Common myeloid progenitor, CD34-positive (primary cell): ENCODE results near the gene GRK3.

Experiments used
- CTCF ChIA-PET: fragments of 350-600 bp; sonication (Branson Sonifier 250); formaldehyde crosslinking; loops from one replicate; lab custom pipeline; 2021; ENCODE audit warnings: antibody characterized with exemption; lab: Charles Lee
- POLR2A ChIA-PET: fragments of 350-600 bp; sonication (Branson Sonifier 250); formaldehyde crosslinking; loops from one replicate; lab custom pipeline; 2021; ENCODE audit warnings: antibody characterized with exemption; lab: Charles Lee
- DNase-seq, 3 donors: peaks; one replicate each; pipeline versions ENCODE4 v3.0.0 to v3.0.0-alpha.2; 2013
- H3K27ac ChIP-seq, 2 experiments: 1 replicate in 1 of 2; 2 replicates in 1 of 2; pipeline ENCODE4 v1.7.0; 2013; ENCODE audit warnings: inconsistent platforms in 2 of 2, low read length in 2 of 2, mild to moderate bottlenecking in 2 of 2, low read depth in 1 of 2, moderate library complexity in 1 of 2; ENCODE audit not compliant: severe bottlenecking in 2 of 2, insufficient read depth in 1 of 2, poor library complexity in 1 of 2
- H3K27me3 ChIP-seq, 5 experiments: replicated peaks in 2 of 5; 1 replicate in 3 of 5; 2 replicates in 2 of 5; pipeline versions ENCODE4 v1.6.1 to v1.7.0; 2013; ENCODE audit warnings: low read length in 4 of 5, mild to moderate bottlenecking in 2 of 5, moderate library complexity in 2 of 5, inconsistent platforms in 1 of 5; ENCODE audit not compliant: insufficient read depth in 5 of 5, control insufficient read depth in 4 of 5
- H3K36me3 ChIP-seq, 4 experiments: 1 replicate in 2 of 4; 2 replicates in 2 of 4; pipeline versions ENCODE4 v1.6.1 to v1.7.0; 2013; ENCODE audit warnings: low read length in 3 of 4, control low read depth in 1 of 4, mild to moderate bottlenecking in 1 of 4; ENCODE audit not compliant: control insufficient read depth in 4 of 4, insufficient read depth in 4 of 4
- H3K4me1 ChIP-seq, 4 experiments: 1 replicate in 3 of 4; 2 replicates in 1 of 4; pipeline versions ENCODE4 v1.6.1 to v1.7.1; 2013; ENCODE audit warnings: low read length in 3 of 4, mild to moderate bottlenecking in 3 of 4, control low read depth in 1 of 4, inconsistent platforms in 1 of 4, moderate library complexity in 1 of 4; ENCODE audit not compliant: control insufficient read depth in 4 of 4, insufficient read depth in 4 of 4; ENCODE audit errors: control extremely low read depth in 1 of 4
- H3K4me3 ChIP-seq, 7 experiments: 1 replicate in 4 of 7; 2 replicates in 3 of 7; pipeline versions ENCODE4 v1.5.1 to v1.7.0; 2013; ENCODE audit warnings: mild to moderate bottlenecking in 7 of 7, low read length in 6 of 7, moderate library complexity in 6 of 7, inconsistent platforms in 2 of 7, low read depth in 2 of 7, control low read depth in 1 of 7; ENCODE audit not compliant: insufficient read depth in 4 of 7, control insufficient read depth in 1 of 7; ENCODE audit errors: extremely low read depth in 1 of 7
- H3K9me3 ChIP-seq, 5 experiments: 1 replicate in 4 of 5; 2 replicates in 1 of 5; pipeline versions ENCODE4 v1.6.1 to v1.7.1; 2013; ENCODE audit warnings: low read length in 4 of 5, mild to moderate bottlenecking in 2 of 5, inconsistent platforms in 1 of 5, low read depth in 1 of 5, moderate library complexity in 1 of 5; ENCODE audit not compliant: control insufficient read depth in 4 of 5, insufficient read depth in 2 of 5; ENCODE audit errors: control extremely low read depth in 1 of 5
- WGBS: methylation state at CpG from one replicate; pipeline ENCODE4 v1.1.5; 2013; ENCODE audit not compliant: insufficient coverage; 5-methylcytosine and 5-hydroxymethylcytosine counted together

GRK3 gene

GRCh38 chr22:25754527-25755202, 190.2 kb downstream of the GRK3 start:
- no peaks in the 10 kb centered on the region for H3K36me3 ChIP-seq
- peaks cover 0 to 7% (median 1%) of the 10 kb centered on the region in 4 experiments for H3K4me1 ChIP-seq
- no peak overlapping the region for H3K4me3 ChIP-seq
- H3K27ac ChIP-seq: no peak overlapping the region
- POLR2A ChIA-PET: no interaction called here
- no peaks in the 10 kb centered on the region for H3K9me3 ChIP-seq
- CTCF ChIA-PET: no interaction called here
- DNase-seq: no peak
- H3K27me3 ChIP-seq: peaks cover 0 to 4% (median 0%) of the 10 kb centered on the region in 5 experiments
- 93% methylated on average over 20 of the region's 24 CpGs for WGBS

GRCh38 chr22:25757686-25758085, 193.2 kb downstream of the GRK3 start:
- Histone ChIP-seq H3K27ac (no peak overlapping the region), H3K27me3 (peaks cover 0 to 2% (median 0%) of the 10 kb centered on the region in 5 experiments), H3K36me3 (no peaks in the 10 kb centered on the region), H3K4me1 (peaks cover 0 to 13% (median 7%) of the 10 kb centered on the region in 4 experiments), H3K4me3 (no peak overlapping the region), H3K9me3 (no peaks in the 10 kb centered on the region)
- ChIA-PET POLR2A (no interaction called here), CTCF (interaction anchor here (1.0 kb wide), 1 partner anchor 15 kb away, joined by 3 read pairs; no protein-coding TSS in a partner anchor)
- 90% methylated on average over 2 of the region's 3 CpGs for WGBS
- DNase-seq: no peak

DNA sequence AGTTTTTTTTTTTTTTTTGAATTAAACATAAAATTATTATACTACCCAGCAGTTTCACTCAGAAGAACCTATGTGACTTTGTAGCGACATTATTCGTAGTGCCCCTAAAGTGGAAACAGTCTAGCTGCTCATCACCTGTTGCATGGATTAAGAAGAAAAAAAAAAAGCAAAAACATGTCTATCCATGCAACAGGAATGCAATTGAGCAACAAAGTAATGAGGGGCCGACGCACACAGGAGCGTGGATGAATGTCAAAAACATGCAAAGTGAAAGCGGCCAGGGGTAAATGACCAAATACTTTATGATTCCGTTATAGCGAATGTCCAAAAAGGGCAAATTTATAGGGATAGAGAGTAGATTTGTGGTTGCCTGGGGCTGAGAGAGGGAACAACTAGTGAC, 193.8 kb downstream of the GRK3 start:
- Histone ChIP-seq H3K27me3 (peaks cover 0 to 2% (median 0%) of the 10 kb centered on the region in 5 experiments), H3K4me3 (no peak overlapping the region), H3K9me3 (no peaks in the 10 kb centered on the region), H3K4me1 (peaks cover 0 to 13% (median 7%) of the 10 kb centered on the region in 4 experiments), H3K36me3 (no peaks in the 10 kb centered on the region), H3K27ac (no peak overlapping the region)
- POLR2A ChIA-PET: no interaction called here
- CTCF ChIA-PET: no interaction called here
- 95% methylated on average over 7 of the region's 8 CpGs for WGBS
- DNase-seq: no peak

- ChIA-PET CTCF (interaction anchor here (1.3 kb wide), 1 partner anchor 13 kb away, joined by 8 read pairs; no protein-coding TSS in a partner anchor), POLR2A (no interaction called here)
- Histone ChIP-seq H3K27me3 (no peaks in the 10 kb centered on the region), H3K4me1 (peaks cover 0 to 13% (median 7%) of the 10 kb centered on the region in 4 experiments), H3K9me3 (no peaks in the 10 kb centered on the region), H3K4me3 (no peak overlapping the region), H3K27ac (no peak overlapping the region), H3K36me3 (no peaks in the 10 kb centered on the region)
- WGBS: 40% methylated on average over 1 of the region's 5 CpGs
- peak; percentile 15 to 47 (median 45) for DNase-seq
Observed at GRCh38 chr22:25759825-25760231, 195.4 kb downstream of the GRK3 start.

DNA sequence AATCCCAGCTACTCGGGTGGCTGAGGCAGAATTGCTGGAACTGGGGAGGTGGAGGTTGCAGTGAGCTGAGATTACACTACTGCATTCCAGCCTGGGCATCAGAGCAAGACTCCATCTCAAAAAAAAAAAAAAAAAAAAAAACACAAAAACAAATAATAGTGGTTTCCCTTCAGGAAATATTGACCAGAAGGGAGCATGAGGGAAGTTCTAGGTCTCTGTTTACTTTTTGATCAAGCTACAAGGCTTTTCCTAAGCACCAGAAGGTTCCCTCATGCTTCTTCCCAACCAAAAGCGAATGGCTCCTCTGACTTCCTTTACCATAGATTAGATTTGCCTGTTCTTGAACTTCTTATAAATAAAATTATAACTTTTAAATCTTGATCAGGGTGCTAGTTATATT, 195.8 kb downstream of the GRK3 start:
- Histone ChIP-seq H3K4me1 (peaks cover 0 to 13% (median 7%) of the 10 kb centered on the region in 4 experiments), H3K36me3 (no peaks in the 10 kb centered on the region), H3K4me3 (no peak overlapping the region), H3K9me3 (no peaks in the 10 kb centered on the region), H3K27ac (no peak overlapping the region), H3K27me3 (no peaks in the 10 kb centered on the region)
- DNase-seq: no peak
- POLR2A ChIA-PET: no interaction called here
- CTCF ChIA-PET: interaction anchor here (1.3 kb wide), 1 partner anchor 12 kb away, joined by 8 read pairs; no protein-coding TSS in a partner anchor
- 80% methylated on average over 1 of the region's 2 CpGs for WGBS

DNA sequence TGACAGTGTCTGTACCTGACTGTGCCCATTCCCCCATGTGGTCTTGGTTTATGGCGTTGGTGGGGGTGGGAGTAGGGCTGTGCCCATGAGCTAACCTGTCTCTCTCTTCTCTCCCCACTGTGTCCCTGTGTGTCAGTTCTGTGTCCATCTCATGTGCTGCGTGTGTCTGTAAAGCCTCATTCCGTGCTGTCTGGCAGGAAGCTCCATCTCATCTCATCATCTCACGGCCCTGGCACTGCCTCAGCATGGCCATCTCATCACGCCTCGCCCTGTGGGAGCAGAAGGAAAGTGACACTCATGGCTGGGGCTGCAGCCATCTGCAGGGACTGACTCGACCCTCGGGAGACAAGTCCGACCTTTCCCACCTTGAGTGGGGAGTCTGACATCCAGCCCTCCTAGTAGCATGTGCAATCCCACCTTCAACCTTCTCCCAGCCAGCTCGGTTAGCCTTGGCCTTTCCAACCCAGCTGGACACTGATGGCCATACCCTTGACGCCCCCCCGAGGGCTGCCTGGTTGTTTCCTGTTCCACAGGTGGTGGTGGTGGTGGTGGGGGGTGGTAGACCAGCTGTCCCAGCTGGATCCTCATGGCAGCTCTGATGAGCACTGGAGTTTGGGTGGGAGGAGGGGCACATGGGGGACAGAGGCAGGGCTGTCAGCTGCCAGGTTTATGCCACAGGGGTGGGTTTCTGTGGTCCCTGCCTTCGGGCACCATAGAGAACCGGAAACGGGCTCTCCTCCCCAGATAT, 196.5 kb downstream of the GRK3 start:
- Histone ChIP-seq H3K4me3 (no peak overlapping the region), H3K4me1 (peaks cover 0 to 13% (median 7%) of the 10 kb centered on the region in 4 experiments), H3K27me3 (no peaks in the 10 kb centered on the region), H3K9me3 (peaks cover 0 to 4% (median 0%) of the 10 kb centered on the region in 5 experiments), H3K36me3 (no peaks in the 10 kb centered on the region), H3K27ac (no peak overlapping the region)
- no peak for DNase-seq
- CTCF ChIA-PET: interaction anchor here (1.3 kb wide), 1 partner anchor 12 kb away, joined by 8 read pairs; no protein-coding TSS in a partner anchor
- 96% methylated on average over 9 of the region's 15 CpGs for WGBS
- POLR2A ChIA-PET: no interaction called here
